Keratinocyte (primary cell): ENCODE results near the gene FURIN.

ENCODE experiments used
- EZH2 ChIP-seq: IDR thresholded peaks from one replicate; pipeline ENCODE4 v1.6.1; 2012; ENCODE audit warnings: inconsistent platforms, mild to moderate bottlenecking, low read length, moderate library complexity
- TF ChIP-seq, protein P1 (sequence below), 3 experiments: IDR thresholded peaks in 1 of 3; conservative IDR thresholded peaks in 1 of 3; optimal IDR thresholded peaks in 1 of 3; 2 replicates in 2 of 3; 3 replicates in 1 of 3; pipeline versions ENCODE3 to v1.5.1; 2011; ENCODE audit warnings: low read length in 3 of 3, mild to moderate bottlenecking in 3 of 3, moderate library complexity in 2 of 3, control low read depth in 1 of 3, inconsistent platforms in 1 of 3; ENCODE audit not compliant: insufficient read depth in 2 of 3; ENCODE audit errors: extremely low read depth in 1 of 3

DNA sequence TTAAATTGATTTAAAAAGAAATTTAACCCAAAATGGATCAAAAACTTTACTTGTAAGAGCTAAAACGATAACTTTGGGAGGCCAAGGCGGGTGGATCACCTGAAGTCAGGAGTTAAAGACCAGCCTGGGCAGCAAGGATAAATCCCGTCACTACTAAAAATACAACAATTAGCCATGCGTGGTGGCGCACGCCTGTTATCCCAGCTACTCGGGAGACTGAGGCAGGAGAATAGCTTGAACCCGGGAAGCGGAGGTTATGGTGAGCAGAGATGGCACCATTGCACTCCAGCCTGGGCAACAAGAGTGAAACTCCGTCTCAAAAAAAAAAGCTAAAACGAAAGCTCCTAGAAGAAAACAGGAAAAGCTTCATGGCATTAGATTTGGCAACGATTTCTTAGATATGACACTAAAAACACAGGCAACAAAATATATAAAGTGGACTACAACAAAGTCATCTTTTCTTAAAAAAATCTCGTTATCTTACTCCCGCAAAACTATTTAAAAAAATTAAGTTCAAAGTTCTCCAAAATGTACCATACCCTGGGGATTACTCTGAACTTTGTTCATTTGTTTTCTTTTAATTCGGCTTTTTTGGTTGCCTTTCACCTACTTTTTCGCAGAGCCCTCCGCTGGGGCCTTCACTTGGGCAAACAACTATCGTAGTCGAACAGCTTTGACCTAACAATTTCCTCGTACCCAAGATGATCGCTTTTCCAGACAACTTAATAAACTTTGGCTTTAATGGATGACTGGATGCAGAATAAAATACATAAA is 61.0 kb downstream of the FURIN start:
- TF ChIP-seq, protein P1, sequence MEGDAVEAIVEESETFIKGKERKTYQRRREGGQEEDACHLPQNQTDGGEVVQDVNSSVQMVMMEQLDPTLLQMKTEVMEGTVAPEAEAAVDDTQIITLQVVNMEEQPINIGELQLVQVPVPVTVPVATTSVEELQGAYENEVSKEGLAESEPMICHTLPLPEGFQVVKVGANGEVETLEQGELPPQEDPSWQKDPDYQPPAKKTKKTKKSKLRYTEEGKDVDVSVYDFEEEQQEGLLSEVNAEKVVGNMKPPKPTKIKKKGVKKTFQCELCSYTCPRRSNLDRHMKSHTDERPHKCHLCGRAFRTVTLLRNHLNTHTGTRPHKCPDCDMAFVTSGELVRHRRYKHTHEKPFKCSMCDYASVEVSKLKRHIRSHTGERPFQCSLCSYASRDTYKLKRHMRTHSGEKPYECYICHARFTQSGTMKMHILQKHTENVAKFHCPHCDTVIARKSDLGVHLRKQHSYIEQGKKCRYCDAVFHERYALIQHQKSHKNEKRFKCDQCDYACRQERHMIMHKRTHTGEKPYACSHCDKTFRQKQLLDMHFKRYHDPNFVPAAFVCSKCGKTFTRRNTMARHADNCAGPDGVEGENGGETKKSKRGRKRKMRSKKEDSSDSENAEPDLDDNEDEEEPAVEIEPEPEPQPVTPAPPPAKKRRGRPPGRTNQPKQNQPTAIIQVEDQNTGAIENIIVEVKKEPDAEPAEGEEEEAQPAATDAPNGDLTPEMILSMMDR (optimal IDR thresholded peaks at IDR 0.05 in 1 of 3, IDR thresholded peaks at IDR 0.05 in 1 of 3, conservative IDR thresholded peaks at IDR 0.05 in 1 of 3; ENCODE audit: extremely low read depth in 1 of 3, insufficient read depth in 2 of 3, low read length in 3 of 3): no peak
- no peak for TF ChIP-seq EZH2
